HG03378 (cell line): ENCODE data around the gene TANGO6.

Experiments used
- ATAC-seq: cut with Tn5 transposase; IDR thresholded peaks from one replicate; pipeline ENCODE4 v1.9.1; 2021; ENCODE audit warnings: mild to moderate bottlenecking, moderate library complexity; ENCODE audit not compliant: unreplicated experiment

TANGO6 gene

DNA sequence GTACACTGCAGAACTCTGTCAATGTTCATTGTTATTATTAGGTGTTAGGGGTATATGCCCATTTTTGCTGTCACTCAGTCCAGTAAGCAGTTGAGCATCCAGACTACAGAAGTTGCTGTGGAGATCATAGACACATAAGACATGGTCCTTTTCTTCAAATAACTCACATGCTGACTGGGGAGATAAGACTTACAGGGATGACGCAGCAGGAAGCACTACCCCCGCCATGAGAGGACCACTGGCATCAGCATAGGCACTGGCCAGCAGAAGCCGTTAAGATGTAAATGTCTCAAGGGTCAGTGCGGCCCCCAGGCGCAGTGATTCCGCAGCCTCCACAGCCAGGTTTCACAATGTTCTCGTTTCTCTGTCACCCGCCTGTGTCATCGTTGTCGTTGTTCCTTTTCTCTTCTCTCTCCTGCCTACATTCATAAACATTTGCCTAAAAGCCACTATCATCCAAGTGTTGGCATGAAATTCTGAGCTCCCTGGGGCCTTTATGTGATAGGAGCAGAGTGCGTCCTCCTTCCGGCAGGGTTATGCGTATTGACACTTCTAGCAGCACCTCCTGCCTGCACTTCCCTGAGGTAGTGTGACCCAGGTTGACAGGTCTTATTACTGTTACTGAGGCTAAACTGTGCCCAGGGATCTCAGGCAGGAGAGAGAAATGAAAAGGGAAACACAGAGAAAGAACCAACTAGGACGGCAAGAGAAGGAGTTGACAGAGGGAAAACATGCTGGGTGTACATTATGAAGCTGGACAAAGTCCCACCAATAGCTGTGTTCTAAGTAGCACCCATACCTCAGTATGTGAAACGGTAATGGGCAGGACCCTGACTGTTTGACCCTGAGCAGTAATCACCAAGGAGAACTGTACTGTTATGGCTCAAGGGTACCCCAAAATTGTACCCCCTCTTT is 17.9 kb downstream of the TANGO6 start:
- ATAC-seq: no peak

DNA sequence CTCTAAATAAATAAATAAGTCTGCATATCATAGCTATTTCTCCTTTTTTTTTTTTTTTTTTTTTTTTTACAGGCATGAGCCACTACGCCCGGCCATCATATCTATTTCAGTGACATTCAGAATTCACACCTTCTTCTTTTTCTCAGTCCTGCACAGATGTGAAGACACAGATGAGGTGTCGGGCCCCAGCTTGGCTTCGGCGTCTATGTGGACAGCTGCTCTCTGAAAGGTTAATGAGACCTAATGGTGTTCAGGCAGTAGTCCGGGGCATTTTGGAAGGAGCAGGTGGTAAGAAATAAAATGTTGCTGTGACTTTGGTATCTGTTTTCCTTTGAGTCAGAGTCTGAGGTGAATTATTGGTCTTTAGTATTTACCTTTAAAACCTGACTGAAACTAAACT is 23.6 kb downstream of the TANGO6 start:
- no peak for ATAC-seq

DNA sequence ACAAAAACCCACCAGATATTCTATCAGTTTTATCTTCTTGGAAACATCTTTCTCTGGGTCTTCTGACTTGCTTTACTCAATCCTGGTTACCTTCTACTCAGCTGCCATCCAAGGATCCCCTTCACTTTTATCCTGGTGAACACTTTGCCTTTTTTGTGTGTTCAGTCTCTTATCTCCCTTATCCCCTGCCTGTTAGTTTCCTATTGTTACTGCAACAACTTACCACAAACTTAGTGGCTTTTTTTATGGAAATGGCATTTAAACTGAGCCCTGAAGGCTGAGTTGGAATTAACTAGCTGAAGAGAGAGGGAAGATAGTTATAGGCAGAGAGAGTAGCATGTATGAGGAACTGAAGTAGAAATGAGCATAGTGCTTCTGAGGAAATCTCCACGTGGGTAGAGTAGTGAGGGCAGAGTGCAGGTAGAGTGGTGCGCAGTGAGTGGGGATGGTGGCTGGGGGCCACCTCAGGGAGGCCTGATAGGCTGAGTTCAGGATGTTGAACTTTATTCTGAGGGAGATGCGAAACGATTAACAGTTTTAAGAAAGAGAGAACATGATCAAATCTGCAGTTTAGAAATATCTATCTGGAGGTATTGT is 26.3 kb downstream of the TANGO6 start:
- ATAC-seq: no peak

DNA sequence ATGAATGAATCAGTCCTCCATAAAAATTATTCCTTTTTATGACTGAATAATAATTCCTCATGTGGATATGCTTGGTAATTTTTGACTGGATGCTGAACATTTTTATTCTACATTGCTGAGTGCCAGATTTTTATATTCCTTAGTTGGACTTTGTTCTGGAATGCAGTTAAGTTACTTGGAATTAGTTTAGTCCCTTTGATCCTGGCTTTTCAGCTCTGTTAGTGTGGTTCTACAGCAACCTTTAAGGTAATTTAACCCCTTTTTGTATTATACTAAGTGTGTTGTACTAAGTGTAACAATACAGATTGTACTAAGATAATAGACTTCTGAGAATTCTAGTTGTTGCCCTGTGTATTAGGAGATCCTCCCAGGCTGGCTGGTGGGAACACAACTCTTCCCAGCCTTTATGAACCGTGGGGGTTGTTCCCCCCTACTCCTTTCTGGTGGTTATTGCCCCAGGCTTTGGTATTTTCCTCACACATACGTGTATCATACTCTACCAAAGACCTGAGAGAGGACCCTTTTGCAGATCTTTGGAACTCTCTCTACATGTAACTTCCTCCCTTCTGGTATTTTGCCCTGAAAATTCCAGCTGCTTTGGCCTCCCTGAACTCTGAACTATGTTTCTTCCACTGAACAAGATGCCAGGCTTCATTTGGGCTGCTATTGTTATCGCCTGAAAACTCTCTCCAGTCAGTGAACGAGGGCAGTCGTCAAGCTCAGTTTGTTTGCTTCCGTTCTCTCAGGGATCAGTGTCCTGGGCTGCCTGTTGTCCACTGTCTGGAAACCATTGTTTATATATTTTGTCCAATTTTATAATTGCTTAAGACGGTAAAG is 30.5 kb downstream of the TANGO6 start:
- ATAC-seq: no peak

DNA sequence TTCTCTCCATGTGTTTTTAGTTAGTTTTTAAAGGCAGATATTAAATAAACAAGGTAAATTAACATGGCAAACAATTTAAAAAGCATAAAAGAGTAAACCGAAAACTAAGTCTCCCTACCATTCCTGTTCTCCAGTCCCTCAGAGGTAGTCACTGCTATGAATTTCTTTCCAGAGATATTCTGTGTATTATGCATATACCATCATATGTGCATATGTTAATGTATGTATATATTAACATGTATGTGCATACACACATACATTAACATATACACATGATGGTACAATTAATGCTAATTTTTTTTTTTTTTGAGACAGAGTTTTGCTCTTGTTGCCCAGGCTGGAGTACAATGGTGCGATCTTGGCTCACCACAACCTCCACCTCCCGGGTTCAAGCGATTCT is 32.5 kb downstream of the TANGO6 start:
- no peak for ATAC-seq

DNA sequence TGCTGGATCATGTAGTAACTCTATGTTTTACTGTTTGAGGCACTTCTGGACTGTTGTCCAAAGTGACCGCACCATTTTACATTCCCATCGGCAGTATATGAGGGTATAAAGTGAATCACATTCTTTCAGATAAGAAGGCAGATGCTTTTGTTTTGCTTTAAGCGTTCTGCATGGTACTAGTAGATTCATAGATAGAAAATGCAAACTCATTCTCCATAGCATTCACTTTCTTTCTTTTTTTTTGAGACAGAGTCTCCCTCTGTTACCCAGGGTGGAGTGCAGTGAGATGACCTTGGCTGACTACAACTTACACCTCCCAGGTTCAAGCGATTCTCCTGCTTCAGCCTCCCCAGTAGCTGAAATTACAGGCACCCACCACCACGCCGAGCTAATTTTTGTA is 40.4 kb downstream of the TANGO6 start:
- ATAC-seq: no peak

DNA sequence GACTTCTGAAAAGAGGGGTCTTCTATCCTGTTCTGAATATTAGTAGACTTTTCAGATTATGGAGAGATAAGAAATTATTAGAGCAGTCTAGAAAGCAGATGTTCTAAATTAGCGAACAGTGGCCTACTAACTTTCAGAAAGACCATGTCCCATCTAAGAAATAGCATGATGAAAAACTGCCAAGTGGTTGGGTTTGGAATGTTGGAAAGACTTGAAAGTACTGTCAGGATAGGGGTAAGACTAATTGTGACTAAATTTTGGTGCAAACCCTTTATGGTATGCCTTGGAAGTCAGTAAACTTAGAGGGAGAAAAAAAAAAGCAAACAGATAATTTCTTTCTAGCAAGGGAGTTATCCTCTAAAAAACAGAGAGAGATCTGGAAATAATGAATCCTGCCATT is 41.1 kb downstream of the TANGO6 start:
- no peak for ATAC-seq

DNA sequence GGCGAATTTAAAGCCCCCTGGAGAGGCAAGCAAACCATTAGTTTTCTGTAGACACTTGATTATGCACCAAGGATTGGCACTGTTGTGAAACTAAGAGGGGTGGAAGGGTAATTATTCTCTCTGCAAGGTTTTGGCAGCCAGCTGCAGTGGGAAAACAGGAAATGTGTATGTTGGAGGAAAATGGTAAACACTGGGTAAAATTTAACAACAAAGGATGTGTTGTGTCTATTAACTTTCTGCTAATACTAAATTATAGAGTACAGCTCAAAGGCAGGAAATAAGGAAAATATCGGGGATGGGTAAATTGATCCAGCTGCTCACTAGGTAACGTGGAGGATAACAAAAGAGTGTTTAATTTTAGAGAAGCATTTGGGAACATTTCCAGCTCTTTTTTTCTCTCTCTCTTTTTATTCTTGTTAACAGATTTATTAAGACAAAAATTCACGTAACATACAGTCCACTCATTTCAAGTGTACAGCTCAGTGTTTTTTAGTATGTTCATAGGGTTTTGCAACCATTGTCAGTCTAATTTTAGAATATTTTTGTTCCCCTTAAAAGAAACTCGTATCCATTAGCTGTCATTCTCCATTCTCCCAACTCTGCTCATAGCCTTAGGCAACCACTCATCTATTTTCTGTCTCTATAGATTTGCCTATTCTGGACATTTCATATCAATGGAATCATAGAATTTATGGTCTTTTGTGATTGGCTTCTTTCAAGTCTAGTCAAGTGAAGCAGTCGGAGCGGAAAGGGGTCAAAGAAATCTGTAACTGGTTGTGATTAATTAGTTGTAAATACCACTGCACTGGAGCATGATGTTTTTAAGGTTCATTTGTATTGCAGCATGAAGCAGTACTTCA is 41.8 kb downstream of the TANGO6 start:
- no peak for ATAC-seq

DNA sequence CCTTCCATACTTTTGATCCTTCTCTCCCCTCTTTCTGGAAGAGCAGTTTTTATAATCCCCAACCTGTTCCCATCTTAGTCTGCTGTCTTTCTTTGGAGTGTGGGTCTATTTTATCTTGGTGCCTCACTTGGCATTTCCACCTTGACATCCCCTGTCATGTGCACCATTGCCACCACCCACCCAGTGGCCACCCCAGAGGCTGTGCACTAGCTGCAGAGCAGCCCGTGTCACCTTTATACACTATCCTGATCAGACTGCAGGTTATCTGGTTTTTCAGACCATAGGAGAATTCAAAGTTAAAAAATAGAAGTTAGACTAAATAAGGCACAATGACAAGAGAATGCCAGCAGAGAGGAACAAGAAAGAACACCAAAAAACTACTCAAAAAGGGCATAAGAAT is 43.8 kb downstream of the TANGO6 start:
- ATAC-seq: no peak

DNA sequence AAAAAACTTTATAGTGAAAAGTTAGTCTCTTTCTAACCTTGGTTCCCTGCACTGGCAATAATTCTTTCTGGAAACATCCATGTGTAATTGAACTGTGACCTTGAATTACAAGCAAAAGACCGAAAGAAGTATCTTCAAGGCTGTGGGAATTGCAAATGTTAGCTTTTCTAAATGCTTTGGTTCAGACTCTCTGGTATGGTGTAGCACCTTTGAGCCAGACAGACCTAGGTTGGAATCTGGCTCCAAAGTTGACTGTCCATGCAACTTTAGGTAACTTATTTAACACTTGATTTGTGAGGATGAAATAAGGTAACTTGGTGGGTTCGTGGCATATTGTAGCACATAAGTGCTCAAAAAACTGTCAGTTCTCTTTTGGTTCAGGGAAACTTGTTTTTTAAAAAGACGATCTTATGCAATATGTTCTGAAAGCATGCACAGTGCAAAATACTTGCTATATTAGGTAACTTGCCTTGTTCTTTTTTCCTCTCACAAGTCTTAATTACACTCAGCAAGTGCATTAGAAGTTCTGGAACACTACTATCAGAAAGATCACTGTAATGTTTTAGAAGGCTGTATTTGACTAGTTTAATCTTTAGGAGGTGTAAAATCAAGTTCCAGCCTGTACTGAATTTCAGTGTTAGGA is 46.3 kb downstream of the TANGO6 start:
- ATAC-seq: no peak

DNA sequence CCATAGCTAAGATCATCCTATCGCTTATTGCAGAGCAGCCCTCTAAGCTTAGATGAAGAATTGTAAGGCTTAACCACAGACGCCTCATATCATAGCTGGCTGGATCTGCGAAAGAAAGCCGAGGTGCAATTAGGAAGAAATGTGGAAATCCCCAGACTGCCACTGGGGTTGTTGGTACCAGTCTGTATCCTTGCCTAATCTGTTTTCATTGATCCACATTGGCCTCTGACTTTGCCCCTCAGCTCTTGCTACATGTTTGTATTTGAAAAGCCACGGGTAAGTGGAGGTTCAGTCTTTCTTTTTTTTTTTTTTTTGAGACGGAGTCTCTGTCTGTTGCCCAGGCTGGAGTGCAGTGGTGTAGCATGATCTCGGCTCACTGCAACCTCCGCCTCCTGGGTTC is 48.9 kb downstream of the TANGO6 start:
- no peak for ATAC-seq

DNA sequence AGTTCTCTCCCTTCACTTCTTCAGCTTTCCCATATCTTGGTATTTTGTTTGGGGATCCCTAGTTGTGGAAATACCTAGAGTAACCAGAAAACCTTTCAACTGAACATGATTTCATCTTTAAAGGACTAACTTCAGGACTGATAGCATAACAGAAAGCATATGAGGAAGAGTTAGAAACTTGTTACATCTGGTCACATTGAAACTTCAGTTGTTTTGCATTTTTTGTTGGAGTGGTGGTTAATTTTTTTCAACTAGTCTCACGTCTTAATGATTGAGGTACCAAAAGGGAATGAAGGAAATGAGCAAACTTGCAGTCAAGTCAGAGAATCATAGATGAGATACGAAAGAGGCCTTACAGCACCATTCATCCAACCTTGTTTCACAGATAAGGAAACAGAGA is 49.6 kb downstream of the TANGO6 start:
- ATAC-seq: no peak

DNA sequence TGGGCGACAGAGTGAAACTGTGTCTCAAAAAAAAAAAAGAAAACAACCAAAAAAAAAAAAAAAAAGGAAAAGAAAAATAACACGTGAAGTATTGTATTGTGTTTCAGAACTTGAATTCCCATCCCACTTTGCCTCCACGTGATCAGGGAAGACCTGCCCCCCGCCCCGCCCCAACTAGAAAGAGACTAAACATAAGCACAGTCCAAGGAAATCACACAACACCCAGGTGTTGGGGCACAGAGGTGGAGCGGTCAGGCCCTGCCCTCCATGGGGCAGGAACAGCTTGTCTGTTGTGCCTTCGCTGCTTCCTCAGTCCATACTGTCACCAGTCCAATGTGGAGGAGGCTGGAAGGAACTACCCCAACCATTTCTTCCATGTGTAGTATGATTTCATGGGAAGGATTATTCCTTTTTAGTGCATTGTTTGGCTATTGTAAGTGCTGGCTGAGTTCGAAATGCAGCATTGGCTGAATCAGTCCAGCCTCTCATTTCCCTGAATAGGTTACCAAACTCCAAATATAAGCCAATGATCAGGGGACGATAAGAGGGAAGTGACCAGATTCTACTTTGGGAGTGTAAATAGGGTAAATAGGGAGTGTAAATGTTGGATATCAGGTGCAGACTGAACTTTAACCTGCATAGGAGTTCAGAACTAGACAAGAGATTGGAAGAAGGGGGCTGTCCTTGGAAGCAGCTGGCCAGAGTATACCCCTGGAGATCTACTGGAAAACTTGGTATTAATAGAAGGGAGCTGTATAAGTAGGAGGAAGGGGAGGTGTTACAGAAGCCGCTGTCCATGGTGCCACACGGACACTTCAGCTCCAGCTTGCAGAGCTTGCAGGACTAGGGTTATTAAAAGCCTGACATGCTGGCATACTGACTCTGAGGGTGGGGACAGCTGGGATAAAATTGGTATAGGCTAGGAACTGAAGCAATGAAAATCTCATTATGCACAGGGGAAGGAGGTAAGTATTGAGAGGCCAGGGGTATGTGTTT is 50.7 kb downstream of the TANGO6 start:
- ATAC-seq: no peak

DNA sequence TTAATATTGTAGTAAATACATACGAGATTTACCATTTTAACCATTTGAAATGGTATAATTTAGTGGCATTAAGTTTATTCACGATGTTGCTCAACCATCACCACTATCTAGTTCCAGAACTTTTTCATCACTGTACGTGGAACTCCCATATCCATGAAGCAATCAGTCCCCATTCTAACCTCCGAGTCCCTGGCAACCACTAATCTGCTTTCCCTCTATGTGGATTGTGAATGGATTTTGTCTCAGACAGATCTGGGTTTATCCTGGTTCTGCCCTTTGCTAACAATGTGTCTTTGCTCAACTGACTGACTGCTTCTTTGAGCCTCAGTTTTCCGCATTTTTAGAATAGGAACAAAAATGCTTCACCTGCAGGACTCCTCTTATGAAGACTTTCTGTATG is 51.4 kb downstream of the TANGO6 start:
- ATAC-seq: no peak

DNA sequence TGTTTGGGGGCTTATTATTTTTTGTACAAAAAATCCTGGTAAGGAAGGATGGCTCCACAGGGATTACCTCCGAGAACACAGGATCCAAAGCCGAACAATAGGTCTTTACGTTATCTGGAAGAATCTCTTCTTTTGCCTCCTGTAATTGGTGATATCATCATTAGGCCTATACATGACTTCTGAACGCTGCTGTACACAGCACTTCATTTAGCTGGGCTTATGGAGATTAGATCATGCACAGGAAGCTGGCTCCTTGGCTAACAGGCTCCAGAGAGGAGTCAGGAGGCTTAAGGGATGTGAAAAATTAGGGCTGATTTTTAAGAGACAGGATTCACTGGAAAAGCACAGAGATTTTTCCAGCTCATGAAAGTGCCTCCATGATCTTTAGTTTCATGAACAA is 54.7 kb downstream of the TANGO6 start:
- ATAC-seq: no peak

DNA sequence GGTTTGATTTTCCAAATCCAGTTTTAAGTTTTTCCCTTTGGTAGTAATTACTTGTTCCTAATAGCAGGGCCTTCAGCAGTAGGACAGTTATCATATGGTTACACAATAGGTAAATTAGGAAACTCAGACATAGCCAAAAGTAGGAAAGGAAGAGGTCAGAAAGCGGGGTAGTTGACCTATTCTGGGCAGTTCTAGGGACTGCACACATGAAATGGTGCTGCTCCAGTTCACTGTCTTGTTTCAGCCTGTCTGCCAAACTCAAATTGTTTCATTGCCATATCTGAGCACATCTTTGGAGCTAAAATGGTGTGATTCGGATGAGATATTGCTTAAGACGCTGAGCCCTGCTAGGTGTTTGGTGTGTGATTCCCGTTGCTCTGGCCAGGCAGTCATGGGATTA is 56.7 kb downstream of the TANGO6 start:
- no peak for ATAC-seq

DNA sequence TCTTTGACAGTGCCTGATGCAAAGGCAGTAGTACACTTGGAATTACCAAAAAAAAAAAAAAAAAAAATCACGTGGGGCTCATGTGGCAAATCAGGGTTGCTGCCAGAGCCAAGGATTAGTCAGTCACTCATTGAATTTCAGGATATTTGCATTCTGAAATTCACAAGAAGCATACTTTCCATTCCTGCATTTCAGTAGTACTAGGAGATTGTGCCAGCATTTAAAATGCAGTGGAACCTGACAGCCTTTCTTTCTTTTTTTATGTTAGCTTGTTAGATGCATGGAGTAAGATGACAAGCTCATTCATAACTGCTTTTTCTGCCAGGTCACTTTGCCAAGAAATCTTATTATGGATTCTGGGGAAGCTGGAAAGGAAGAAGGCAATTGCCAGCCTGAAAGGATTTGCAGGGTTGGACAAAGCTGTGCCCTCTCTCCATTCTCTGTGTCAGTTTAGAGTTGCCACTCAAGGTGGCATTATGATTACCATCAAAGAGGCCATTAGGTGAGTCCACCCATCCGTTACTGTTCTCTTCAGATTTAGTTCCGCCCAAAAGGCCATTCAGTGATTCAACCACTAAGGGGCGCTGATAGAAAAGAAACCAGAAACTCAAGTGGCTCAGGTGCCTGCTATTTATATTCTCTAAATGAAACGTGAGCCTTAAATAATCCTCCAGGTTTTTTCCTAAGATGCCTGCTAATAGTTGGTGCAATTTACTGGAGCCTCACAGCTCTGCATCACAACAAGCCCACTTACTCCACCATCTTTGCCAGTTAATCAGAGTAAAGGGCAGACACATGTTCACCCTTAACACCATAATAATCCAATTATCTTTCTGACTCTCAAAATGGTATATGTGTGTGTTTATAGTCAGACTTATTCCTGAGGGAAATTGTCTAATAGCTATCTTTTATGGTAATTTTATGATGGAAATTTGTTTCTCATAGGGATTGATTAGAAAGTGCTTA is 59.0 kb downstream of the TANGO6 start:
- ATAC-seq: no peak

DNA sequence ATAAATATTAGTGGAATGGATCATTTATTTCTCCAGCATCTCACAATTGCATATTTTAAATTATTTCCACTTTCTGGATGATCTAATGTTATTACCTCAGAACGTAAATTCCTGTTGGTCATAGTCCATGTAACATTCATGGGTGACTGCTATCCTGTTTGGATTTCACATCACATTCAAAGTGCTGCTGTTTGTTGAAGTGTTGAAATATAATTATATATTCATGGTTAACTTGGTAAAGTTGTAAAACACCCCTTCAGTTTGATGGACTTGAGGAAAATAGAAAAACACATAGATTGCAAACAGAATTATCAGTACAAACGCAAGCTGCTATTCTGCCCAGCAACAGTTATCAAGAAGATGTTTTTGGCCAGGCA is 59.6 kb downstream of the TANGO6 start:
- no peak for ATAC-seq
